GM12878 (cell line): ENCODE data around the gene GPAT2.
"Not testable (repeated sequence)": the region's sequence is repeated elsewhere in the genome, so short reads cannot be mapped to it uniquely, and the experiment has no call there.

Source experiments
- NRF1 ChIP-seq: conservative IDR thresholded peaks from 2 replicates; pipeline ENCODE4 v1.6.1; 2011; ENCODE audit warnings: mild to moderate bottlenecking, low read depth, low read length, improper control_type of control experiment
- POLR2AphosphoS5 ChIP-seq: IDR thresholded peaks from 2 replicates; pipeline ENCODE4 v1.6.1; 2011; ENCODE audit warnings: mild to moderate bottlenecking, low read length, inconsistent platforms
- SP1 ChIP-seq: IDR thresholded peaks from one replicate; pipeline ENCODE4 v1.6.1; 2011; ENCODE audit warnings: low read depth, low read length
- ZNF207 ChIP-seq: fragments of 450-650 bp; IDR thresholded peaks from 2 replicates; pipeline ENCODE4 v1.6.1; 2014; ENCODE audit warnings: antibody characterized with exemption, mild to moderate bottlenecking, borderline replicate concordance
- ZNF217 ChIP-seq: fragments of 450-650 bp; IDR thresholded peaks from 2 replicates; pipeline ENCODE4 v1.6.1; 2017; ENCODE audit warnings: antibody characterized with exemption, mild to moderate bottlenecking
- TF ChIP-seq, protein P1 (sequence below): IDR thresholded peaks from 2 replicates; pipeline ENCODE4 v1.6.1; 2012; ENCODE audit warnings: mild to moderate bottlenecking, low read depth, low read length
- TF ChIP-seq, protein P2 (sequence below): IDR thresholded peaks from 2 replicates; pipeline ENCODE4 v1.6.1; 2011; ENCODE audit warnings: low read depth, low read length, improper control_type of control experiment, borderline replicate concordance
- TF ChIP-seq, protein P3 (sequence below): fragments of 450-650 bp; IDR thresholded peaks from 2 replicates; pipeline ENCODE4 v1.6.1; 2018; ENCODE audit warnings: borderline replicate concordance, mild to moderate bottlenecking; ENCODE audit not compliant: partially characterized antibody
- TF ChIP-seq, protein P4 (sequence below): IDR thresholded peaks from 2 replicates; pipeline ENCODE4 v1.6.1; 2012; ENCODE audit warnings: low read depth, low read length, improper control_type of control experiment

DNA sequence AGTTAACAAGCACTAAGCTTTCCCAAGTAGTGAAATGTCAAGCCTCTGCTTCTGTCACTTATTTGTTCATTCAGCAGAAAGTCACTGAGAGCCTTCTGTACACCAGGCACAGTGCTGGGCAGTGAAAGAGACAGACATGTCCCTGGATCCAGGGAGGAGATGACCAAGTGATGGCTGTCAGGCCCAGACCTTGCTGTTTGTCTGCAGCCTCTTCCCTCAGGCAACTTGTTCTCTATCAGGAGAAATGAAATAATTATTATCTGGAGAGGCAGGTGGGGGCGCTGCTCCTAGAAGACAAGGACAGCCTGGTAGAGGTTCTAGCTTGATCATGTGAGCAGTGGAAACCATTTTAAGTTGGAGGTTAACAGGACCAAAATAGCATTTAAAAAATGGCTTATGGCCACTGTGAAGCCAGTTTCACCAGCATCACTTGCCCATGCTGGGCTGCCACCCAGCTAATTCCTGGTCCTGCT lies 21.9 kb downstream of the GPAT2 start:
- not testable (repeated sequence) for TF ChIP-seq ZNF217, NRF1, ZNF207, POLR2AphosphoS5, SP1
- TF ChIP-seq, protein P1, sequence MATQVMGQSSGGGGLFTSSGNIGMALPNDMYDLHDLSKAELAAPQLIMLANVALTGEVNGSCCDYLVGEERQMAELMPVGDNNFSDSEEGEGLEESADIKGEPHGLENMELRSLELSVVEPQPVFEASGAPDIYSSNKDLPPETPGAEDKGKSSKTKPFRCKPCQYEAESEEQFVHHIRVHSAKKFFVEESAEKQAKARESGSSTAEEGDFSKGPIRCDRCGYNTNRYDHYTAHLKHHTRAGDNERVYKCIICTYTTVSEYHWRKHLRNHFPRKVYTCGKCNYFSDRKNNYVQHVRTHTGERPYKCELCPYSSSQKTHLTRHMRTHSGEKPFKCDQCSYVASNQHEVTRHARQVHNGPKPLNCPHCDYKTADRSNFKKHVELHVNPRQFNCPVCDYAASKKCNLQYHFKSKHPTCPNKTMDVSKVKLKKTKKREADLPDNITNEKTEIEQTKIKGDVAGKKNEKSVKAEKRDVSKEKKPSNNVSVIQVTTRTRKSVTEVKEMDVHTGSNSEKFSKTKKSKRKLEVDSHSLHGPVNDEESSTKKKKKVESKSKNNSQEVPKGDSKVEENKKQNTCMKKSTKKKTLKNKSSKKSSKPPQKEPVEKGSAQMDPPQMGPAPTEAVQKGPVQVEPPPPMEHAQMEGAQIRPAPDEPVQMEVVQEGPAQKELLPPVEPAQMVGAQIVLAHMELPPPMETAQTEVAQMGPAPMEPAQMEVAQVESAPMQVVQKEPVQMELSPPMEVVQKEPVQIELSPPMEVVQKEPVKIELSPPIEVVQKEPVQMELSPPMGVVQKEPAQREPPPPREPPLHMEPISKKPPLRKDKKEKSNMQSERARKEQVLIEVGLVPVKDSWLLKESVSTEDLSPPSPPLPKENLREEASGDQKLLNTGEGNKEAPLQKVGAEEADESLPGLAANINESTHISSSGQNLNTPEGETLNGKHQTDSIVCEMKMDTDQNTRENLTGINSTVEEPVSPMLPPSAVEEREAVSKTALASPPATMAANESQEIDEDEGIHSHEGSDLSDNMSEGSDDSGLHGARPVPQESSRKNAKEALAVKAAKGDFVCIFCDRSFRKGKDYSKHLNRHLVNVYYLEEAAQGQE = not testable (repeated sequence)
- TF ChIP-seq, protein P2, sequence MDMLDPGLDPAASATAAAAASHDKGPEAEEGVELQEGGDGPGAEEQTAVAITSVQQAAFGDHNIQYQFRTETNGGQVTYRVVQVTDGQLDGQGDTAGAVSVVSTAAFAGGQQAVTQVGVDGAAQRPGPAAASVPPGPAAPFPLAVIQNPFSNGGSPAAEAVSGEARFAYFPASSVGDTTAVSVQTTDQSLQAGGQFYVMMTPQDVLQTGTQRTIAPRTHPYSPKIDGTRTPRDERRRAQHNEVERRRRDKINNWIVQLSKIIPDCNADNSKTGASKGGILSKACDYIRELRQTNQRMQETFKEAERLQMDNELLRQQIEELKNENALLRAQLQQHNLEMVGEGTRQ = not testable (repeated sequence)
- TF ChIP-seq, protein P3, sequence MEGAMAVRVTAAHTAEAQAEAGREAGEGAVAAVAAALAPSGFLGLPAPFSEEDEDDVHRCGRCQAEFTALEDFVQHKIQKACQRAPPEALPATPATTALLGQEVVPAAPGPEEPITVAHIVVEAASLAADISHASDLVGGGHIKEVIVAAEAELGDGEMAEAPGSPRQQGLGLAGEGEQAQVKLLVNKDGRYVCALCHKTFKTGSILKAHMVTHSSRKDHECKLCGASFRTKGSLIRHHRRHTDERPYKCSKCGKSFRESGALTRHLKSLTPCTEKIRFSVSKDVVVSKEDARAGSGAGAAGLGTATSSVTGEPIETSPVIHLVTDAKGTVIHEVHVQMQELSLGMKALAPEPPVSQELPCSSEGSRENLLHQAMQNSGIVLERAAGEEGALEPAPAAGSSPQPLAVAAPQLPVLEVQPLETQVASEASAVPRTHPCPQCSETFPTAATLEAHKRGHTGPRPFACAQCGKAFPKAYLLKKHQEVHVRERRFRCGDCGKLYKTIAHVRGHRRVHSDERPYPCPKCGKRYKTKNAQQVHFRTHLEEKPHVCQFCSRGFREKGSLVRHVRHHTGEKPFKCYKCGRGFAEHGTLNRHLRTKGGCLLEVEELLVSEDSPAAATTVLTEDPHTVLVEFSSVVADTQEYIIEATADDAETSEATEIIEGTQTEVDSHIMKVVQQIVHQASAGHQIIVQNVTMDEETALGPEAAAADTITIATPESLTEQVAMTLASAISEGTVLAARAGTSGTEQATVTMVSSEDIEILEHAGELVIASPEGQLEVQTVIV = not testable (repeated sequence)
- TF ChIP-seq, protein P4, sequence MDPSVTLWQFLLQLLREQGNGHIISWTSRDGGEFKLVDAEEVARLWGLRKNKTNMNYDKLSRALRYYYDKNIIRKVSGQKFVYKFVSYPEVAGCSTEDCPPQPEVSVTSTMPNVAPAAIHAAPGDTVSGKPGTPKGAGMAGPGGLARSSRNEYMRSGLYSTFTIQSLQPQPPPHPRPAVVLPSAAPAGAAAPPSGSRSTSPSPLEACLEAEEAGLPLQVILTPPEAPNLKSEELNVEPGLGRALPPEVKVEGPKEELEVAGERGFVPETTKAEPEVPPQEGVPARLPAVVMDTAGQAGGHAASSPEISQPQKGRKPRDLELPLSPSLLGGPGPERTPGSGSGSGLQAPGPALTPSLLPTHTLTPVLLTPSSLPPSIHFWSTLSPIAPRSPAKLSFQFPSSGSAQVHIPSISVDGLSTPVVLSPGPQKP = not testable (repeated sequence)
